NCI-H526 (cell line): ENCODE data around the gene ERICH6.

Experiments used
- DNase-seq, 2 experiments: peaks; one replicate each; lab custom pipeline; 2025; lab: John Stamatoyannopoulos, UW

Gene ERICH6

DNA sequence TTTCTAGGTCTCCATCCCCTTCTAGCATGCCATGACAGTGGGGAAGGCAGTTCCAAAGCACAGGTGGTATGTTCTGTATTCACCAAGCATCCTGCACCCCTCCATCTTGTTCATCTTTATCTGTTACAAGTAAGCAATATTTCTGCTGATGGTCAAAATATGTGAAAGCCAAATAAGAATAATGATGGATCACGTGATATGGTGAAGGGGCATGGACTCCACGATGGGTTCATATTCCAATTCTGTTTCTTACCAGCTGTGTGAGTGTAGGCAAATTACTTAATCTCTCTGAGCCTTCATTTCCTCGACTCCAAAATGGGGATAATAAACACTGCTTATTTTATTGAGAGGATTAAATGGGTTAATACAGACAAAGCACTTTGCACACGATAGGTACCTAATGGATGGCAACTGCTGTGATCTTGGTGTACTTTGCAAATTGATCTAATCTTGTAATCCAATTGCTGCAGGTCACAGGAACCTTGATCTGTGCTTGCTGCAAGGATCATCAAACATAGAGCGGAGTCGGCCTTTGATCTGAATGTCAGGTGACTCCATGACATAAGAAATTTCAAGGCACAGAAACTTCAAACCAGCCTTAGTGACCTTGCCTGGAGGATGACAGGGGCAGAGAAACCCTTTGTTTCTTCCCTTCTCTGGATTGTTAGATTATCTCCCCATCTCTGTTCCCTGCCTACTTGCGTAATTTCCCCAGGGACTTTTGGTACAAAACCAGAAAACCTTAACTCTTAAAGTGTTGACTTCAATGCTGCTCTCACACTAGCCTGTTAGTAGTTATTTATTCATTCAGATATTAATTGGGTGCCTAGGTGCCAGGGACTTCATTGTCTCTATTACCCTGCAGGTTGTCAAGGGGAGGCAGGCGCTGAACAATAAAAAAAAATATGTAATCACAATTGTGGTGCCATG, 33.4 kb upstream of the ERICH6 start:
- no peak for DNase-seq

DNA sequence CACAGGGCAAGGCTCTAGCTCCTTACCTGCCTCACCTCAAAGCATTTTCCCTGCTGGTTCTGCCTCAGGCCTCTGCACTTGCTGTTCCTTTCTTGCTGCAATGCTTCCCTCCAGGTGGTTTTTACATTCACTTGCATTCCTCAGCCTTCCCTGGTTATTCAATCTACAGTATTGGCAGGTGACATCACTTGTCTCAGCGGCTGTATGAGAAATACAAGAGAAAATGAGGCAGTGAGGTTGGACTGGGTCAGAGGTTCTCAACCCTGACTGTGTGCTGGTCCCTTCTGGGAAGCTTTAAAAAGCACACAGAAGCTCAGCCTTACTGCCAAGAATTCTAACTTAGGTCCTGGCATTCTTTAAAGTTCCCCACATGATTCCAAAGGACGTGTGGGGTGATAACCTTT, 32.6 kb upstream of the ERICH6 start:
- DNase-seq: no peak

DNA sequence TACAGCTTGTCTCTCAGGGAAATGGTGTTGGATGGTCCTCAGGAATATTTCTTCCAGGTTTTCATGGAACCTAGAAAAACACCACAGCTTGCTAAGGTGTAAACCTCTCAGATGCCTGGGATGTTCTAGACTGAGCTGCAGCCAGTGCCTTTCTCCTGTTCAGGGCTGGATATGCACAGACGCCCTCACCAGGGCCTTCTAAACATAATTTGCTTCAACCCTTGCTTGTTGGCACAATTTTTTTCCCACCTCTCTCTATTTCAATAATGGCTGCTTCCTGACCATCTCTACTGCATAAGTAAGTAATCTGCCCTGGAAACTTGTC, 31.0 kb upstream of the ERICH6 start:
- DNase-seq: no peak

DNA sequence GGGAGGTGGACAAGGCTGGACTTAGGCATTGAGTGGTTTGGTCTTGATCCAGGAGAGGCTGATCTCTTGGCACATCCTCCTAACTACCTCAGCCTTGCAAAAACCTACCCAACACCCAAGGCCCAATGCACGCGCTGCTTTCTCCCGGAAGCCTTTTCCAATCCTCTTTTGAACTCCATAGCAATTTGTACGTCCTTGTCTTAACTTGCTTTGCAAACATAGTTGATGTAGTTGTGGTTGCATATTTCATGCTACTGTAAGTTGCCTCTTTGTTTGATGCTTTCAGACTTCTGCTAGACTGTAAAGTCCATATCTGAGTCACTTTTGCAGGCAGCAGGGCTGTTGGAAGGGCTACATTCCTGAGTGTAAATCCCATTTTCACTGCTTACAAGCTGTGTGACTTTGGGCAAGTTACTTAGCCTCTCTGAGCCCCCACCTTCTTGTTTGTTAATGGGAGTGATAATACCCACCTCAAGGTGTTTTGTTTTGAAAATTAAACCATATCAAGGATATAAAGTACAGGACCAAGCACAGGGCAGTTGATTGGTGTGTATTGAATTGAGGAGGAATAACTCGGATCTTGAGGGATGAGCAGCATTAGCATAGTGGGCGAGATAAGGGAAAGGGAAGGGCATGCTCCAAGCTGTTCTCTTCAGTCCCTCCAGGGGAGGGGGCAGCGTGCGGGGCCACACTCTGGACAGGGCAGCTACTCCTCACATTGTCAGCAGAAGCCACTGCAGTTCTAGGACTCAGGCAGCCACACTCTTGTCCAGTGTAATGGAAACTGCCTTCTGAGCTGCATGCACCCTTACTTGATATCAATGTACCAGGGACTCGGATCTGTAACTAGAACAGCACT, 30.4 kb upstream of the ERICH6 start:
- DNase-seq: no peak

DNA sequence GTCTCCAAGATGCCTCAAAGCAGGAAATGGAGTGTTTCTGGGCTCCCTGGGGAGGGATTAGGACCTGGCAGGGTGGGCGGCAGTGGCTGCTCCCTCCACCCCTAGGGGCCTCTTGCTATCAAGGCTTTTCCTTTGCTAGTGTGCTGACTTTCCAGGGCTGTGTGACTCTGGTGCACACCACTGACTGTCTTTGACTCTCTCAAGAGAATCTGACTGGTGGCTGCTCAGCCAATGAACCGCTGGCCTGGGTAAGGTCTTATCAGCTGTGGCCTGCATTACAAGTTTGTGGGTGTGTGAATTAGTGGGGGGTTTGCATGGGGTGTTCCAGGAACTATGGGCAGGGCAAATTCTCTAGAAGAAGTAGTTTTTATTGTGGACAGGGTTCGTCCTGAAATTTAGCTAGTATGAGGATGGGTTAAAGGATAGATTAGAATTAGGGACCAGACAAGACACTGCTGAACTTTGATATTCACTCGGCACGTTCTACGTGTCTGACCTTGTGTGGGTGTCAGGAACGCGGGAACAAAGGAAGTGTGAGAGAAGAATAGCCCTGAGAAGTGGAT, 29.7 kb upstream of the ERICH6 start:
- DNase-seq: no peak

DNA sequence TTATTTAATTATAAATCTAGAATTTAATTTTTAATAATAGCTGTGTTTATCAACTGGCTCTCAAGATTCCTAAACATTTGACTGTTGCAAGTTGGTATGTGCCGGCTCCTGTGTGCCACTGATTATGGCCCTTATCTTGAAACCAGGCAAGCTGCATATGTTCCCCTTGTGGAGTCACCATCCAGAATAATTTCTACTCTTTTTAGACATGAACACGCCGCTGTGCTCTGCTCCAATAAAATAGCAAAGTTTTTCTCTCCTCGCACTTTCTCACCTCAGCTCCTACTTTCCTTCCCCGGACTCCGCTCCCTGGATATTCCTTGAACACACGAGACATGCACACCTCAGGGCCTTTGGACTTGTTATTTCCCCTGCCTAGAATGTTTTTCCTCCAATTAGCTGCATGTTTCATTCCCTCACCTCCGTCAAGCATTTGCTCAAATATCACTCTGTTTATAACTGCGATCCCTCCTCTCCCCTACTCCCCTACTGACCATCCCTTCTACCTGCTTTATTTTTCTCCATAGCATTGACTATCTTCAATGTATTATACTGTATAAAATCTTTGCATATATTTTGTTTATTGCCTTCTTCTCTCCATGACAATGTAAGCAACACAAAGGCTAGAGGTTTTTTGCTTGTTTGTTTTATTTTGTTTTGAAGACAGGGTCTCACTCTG, 26.1 kb upstream of the ERICH6 start:
- DNase-seq: peak in 1 of 2 experiments; percentile 15

DNA sequence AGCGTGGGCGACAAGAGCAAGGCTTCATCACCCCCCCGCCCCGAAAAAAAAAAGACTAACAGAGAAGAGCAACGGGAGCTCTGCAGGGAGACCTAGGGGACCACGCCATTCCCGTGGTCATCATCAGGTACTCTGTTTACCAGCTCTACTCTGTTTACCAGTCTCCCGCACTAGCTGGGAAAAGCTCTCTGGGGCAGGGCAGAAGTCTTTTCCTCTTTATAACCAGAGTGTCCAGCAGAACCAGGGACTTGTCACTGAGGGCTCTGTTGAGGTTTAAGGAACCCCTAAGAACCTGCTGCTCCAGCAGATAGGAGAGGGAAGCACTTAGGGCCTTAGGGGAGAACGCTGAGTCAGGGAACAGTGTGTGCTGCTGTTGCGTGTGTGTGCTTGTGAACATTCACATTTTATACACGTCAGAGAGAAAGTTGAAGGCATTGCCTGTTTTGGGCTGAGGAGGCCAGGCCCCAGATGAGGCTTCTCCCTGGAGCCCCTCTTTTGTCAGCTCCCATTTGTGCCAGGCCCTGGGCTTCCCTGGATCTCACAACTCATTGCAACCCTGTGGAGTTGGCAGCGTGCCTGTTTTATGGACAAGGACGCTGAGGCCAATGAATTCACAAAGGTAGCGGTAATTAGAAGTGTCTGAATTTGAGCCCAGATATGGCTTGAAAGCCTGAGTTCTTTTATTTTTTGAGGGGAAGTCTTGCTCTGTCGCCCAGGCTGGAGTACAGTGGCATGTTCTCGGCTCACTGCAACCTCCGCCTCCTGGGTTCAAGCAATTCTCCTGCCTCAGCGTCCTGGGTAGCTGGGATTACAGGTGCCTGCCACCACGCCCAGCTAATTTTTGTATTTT, 24.2 kb upstream of the ERICH6 start:
- no peak for DNase-seq

DNA sequence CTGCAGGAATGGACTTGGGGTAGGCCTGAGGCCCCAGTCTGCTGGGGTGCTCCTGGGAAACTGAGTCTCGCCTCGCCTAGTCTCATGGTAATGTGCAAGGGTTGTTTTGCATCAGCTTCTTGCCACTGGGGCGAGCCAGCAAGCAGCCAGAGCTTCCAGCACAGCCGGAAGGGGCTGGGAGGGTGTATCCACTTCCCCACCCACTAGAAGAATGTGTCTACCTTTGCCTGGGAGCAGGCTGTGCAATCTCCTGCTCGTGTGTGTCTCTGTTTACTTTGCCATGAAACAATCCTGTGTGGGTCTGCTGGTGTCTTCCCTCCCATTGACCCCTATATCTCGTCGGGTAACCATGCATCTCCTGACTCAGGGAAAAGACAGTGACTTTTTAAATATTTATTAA, 21.8 kb upstream of the ERICH6 start:
- no peak for DNase-seq

DNA sequence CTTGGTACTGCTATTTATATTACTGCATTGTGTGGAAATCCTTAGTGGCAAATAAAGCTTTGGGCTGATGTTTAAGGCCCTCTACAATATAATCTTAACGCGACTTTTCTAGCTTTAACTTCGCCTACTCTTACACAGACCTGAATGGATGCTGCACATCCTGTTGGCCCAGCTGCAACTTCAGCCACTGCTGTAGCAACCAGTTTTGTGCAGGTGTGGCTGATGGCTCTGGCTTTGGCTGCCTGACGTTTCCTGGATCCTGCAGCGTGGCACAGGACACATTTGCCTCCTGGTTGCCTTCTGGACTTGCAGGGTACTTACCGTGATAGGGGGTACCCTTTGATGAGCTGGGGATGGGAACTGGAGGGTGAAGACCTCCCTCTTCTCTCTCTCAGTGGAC, 20.2 kb upstream of the ERICH6 start:
- no peak for DNase-seq

DNA sequence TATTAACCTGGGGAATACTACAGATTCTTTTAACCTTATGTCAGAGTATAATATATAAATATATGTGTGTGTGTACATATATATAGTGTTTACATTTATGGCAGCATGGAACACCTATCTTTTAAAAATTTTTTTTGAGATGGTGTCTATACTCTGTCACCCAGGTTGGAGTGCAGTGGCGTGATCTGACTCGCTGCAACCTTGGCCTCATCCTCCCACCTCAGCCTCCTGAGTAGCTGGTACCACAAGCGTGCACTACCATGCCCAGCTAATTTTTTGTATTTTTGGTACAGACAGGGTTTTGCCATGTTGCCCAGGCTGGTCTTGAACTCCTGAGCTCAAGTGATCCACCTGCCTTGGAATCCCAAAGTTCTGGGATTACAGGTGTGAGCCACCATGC, 18.5 kb upstream of the ERICH6 start:
- DNase-seq: no peak

DNA sequence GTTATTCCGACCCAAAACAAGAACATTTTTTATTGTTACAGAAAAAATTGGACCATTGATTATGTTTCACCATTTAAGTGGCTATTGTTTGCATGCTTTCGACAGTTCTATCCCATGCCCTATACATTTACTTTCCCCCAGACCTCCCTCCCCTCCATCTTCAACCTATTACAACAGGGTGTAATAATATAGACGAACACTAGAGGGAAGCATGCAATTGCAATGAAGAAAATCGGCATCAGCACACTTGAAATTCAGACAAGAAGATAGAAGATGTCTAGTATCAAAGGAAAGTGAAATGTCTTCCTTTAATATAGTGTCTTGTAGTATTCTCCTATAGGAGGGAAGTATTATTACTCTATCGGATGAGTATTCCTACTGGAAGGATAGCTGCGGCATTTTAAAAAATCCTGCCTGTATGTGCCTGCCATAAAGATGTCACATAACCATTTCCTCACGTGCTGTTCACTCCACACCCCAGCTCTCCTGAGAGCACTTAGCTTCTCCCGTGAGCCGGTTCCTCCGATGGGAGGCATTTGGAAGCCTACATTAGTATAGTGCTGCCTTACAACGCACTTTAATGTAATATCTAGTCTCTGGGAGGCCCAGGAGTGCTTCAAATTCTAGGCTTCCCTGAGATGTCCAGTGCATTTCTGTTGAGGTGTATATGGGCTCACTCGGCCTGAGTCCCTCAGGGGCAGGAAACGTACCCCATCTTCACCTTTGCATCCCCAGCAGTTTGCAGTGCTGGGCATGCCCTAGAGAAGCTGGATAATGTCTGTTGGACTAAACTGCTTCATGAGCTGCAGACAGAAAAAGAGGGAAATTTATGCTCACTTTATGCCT, 17.8 kb upstream of the ERICH6 start:
- peak; percentile 75 to 87 for DNase-seq

DNA sequence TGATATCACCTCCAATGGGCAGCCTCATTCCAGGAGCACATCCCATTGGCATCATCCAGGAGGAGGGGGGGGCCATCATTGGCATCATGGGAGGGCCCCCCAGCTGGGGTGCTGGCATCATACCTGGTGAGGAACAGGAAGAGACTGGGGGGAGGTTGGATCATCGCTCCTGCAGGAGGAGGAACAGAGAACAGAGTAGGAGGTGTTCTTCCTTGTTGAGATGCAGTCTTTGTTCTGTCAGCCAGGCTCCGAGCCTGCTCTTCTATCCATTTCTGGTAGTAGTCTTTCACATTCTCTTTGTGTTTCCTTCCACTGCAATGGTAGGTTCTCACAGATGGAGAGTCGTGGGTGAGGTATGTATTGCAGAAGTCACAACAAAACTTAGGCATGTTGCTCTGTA, 16.7 kb upstream of the ERICH6 start:
- no peak for DNase-seq

DNA sequence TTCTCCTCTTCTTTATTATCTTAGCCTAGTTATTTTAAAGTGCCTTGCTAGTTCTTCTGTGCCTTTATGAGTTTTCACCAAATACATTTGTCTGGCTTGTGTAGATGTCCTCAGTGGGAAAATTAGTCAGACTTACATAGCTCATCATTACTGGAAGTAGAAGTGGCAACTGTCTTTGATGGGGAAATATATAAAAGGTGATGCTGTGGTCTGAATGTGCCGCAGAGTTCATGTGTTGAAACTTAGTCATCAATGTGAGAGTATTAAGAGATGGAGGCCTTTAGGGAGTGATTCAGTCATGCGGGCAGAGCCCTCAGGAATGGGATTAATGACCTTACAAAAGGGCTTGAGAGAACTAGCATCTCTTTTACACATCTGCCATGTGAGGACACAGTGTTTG, 6.4 kb upstream of the ERICH6 start:
- no peak for DNase-seq

DNA sequence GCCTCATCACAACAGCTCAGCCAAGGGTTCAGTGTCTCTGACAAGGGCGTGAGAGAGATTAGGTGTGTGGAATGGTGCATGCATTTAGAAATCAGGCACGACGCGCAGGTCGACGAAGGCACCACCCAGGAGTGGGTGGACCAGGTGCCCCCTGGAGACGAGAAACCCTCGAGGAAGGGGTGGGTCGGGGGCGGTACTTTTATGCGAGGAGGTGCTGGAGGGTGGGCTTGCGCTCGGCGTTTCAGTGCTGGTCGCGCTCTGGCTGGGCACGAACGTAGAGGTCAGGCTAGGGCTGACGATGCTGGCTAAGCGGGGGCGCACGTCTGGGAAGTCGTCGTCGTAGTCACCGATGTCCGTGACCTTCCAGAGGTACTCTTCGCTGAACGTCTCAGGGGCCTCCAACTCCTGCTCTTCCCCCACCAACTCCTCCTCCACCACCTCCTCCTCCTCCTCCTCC, 393 bp downstream of the ERICH6 start:
- peak in 1 of 2 experiments; percentile 72 for DNase-seq

DNA sequence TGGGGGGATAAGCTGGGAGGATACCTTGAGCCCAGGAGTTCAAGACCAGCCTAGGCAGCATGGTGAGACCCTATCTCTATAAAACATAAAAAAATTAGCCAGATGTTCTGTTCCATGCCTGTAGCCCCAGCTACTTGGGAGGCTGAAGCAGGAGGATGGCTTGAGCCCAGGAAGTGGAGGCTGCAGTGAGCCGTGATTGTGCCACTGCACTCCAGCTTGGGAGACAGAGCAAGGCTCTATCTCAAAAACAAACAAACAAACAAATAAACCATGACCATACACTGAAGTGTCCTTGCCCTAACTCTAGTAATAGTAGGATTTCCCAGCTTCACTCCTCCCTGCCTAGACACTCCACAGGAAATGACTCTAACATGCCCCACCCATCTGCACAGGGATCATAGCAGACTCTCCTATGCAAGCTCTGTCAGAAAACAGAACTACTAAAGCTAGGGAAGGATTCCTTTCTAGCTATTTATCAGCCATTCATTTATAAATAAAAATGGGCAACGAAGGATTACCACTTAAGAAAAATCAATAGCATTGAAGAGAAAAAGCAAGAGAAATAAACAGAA, 4.6 kb downstream of the ERICH6 start:
- no peak for DNase-seq

DNA sequence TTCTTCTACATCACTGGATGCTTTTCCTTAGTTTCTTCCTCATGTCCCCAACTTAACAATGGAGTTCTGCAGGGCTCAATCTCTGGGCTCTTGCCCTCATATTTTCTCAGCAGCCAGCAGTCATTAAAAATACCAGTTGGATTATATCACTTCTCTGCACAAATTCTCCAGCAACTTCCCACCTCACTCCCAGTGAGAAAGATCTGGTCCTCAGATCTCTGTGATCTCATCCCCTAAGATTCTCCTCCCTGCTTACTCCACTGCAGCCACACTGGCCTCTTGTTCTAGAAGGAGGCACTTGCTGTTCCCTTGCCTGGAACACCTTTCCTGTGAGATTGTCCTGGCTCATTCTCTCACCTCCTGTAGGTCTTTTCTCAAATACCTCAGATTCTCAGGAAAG, 6.1 kb downstream of the ERICH6 start:
- DNase-seq: no peak

DNA sequence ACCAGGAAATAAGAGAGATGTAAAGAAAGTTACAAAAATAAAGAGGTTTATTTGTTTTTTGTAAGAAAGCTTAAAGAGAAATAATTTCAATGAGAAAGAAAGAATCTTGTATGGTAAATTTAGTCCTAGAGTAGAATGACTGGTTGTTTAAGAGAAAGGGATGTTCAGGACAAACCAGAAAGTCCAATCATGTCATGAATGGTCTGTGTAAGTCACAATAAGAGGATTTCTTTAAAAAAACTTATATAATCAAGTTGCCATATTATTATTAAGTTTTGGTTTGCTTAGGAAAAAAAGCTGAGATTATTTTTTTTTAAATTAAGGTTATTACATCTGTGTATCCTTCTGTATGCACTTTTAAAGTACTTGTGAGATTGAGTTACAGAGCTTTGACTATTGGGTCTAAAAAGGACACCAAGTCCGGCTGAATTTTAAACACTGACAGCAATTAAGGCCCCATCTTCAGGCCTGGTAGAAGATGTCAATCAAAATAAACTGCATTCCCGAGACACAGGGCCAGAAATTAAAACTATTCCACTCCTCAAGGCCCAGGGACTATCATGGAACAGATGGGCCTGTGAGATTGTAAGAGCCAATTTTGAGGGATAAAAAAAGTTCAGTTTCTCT, 12.2 kb downstream of the ERICH6 start:
- no peak for DNase-seq

DNA sequence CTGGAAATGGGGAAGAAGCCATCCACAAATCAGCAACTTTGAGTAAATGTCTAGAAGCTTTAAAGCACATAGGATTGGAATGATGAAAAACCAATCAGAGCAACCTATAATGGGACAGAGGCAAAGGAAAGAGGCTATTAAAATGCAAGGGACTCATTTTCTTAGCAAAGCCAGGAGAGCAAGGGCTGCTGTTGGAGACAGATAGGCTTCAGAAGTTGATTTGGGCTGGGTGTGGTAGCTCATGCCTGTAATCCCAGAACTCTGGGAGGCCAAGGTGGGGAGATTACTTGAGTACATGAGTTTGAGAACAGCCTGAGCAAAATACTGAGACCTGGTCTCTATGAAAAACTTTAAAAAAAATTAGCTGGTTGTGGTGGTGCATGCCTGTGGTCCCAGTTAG, 16.1 kb downstream of the ERICH6 start:
- DNase-seq: no peak

DNA sequence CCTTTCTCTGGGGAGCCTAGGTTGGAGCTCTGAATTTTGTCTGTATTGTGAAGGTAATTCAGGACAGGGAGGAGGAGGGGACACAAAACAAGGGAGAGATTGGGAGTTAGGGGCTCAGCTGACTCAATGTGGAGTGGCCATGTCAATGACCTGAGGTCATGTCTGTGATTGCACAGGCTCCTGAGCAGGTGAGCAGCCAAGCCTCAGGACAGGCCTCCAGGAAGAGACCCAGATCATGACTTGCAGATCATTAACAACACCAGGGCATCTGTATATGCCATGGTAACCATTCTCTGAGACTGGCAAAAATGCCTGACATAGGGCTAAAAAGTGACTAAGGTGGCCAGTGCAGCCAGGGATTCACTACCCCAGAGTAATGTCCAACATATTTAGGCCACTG, 20.9 kb downstream of the ERICH6 start:
- DNase-seq: no peak

DNA sequence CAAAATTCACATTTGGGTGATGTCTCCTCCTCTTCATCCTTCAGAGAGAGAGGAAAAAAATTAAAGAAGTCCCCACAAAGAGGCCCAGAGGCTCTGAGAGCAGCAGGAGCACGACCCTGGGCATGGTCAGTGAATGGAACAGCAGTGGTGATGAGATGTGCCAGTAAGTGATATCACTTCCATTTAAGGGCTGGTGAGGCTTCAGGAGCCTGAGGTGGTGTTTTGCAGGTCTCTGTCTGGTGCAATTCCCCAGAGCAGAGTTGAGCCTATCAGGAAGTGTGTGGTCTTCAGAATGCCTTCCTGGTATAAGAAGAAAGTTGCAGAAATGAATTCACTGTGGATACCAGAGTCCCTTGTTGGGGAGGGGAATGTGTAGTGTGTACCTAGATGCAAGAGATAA, 21.4 kb downstream of the ERICH6 start:
- peak; percentile 32 to 44 for DNase-seq
